Tibial nerve (tissue), 3 donors: ENCODE measurements around the gene PRKCH.

Experiments used
- CTCF ChIP-seq, 5 experiments: fragments of 200-600 bp in 3 of 5; fragments of 450-650 bp in 2 of 5; sonication (generic) in 3 of 5; IDR thresholded peaks; one replicate each; pipeline ENCODE4 v1.5.1; 2016 to 2019; ENCODE audit warnings: antibody characterized with exemption in 5 of 5, mild to moderate bottlenecking in 3 of 5, moderate library complexity in 2 of 5
- POLR2A ChIP-seq, 2 donors: fragments of 450-650 bp; IDR thresholded peaks; one replicate each; pipeline ENCODE4 v1.6.1; 2017; ENCODE audit warnings: antibody characterized with exemption in 2 of 2, mild to moderate bottlenecking in 2 of 2, moderate library complexity in 2 of 2

GRCh38 chr14:61296151-61296550, 25.2 kb upstream of the PRKCH start:
- no peak for TF ChIP-seq POLR2A (IDR thresholded peaks at IDR 0.05)
- no peak for TF ChIP-seq CTCF (IDR thresholded peaks at IDR 0.05)
